ENCODE results near the gene DLGAP4.

- no peak for TF ChIP-seq CTCF (IDR thresholded peaks at IDR 0.05; ENCODE audit: control extremely low read depth in 1 of 3, insufficient read depth in 1 of 3, low read depth in 1 of 3, low read length in 3 of 3)
- no peak for TF ChIP-seq POU5F1 (IDR thresholded peaks at IDR 0.05; ENCODE audit: low read depth, low read length)
- TF ChIP-seq TCF12 (IDR thresholded peaks at IDR 0.05; ENCODE audit: low read depth, low read length) = no peak
- TF ChIP-seq POLR2AphosphoS5 (IDR thresholded peaks at IDR 0.05; ENCODE audit: low read depth, low read length) = no peak
- TF ChIP-seq JUND (IDR thresholded peaks at IDR 0.05; ENCODE audit: low read length) = no peak
- TF ChIP-seq RXRA (IDR thresholded peaks at IDR 0.05; ENCODE audit: insufficient read depth, low read depth, low read length) = no peak
- TF ChIP-seq SP1 (IDR thresholded peaks at IDR 0.05; ENCODE audit: low read depth, low read length) = no peak
- TF ChIP-seq HDAC2 (IDR thresholded peaks at IDR 0.05; ENCODE audit: borderline replicate concordance in 1 of 2, low read depth in 2 of 2, low read length in 2 of 2) = no peak
- no peak for TF ChIP-seq POLR2A (IDR thresholded peaks at IDR 0.05; ENCODE audit: control extremely low read depth in 1 of 2, low read depth in 2 of 2, low read length in 2 of 2)
- TF ChIP-seq CEBPB (IDR thresholded peaks at IDR 0.05; ENCODE audit: low read depth, low read length) = no peak
- TF ChIP-seq SUZ12 (IDR thresholded peaks at IDR 0.05; ENCODE audit: low read length) = no peak
- TF ChIP-seq BRCA1 (IDR thresholded peaks at IDR 0.05; ENCODE audit: low read depth, low read length) = no peak
Measured at GRCh38 chr20:36314734-36315544, 8.8 kb downstream of the DLGAP4 start.

All from H1 (cell line).